OCI-LY1 (cell line): Measurements from ENCODE around the gene DIAPH2.

Source experiments
- H2AFZ ChIP-seq: fragments of 200-600 bp; sonication (generic), shearing (Covaris generic); 2 replicates; pipeline ENCODE4 v1.6.0; 2014; ENCODE audit warnings: antibody characterized with exemption, mild to moderate bottlenecking, low read length
- H3F3A ChIP-seq: fragments of 200-600 bp; sonication (generic), shearing (Covaris generic); 2 replicates; pipeline ENCODE4 v1.6.0; 2014; ENCODE audit warnings: mild to moderate bottlenecking, antibody characterized with exemption, low read length, moderate library complexity; ENCODE audit not compliant: insufficient read depth
- H3K27ac ChIP-seq: fragments of 200-600 bp; sonication (generic); 2 replicates; pipeline ENCODE4 v1.5.1; 2014; ENCODE audit warnings: low read length, mixed run types, mild to moderate bottlenecking, low read depth; ENCODE audit not compliant: poor library complexity, severe bottlenecking
- H3K27me3 ChIP-seq: fragments of 200-600 bp; sonication (generic); 2 replicates; pipeline ENCODE4 v1.6.0; 2014; ENCODE audit warnings: antibody characterized with exemption, mild to moderate bottlenecking, low read length, moderate library complexity; ENCODE audit not compliant: insufficient read depth
- H3K36me3 ChIP-seq: fragments of 200-600 bp; sonication (generic); 2 replicates; pipeline ENCODE4 v1.6.1; 2014; ENCODE audit warnings: mild to moderate bottlenecking, antibody characterized with exemption, low read length, moderate library complexity, mixed read lengths; ENCODE audit not compliant: insufficient read depth
- H3K4me1 ChIP-seq: fragments of 200-600 bp; sonication (generic); 2 replicates; pipeline ENCODE4 v1.5.1; 2014; ENCODE audit warnings: mild to moderate bottlenecking, low read length, moderate library complexity; ENCODE audit not compliant: insufficient read depth, severe bottlenecking
- H3K4me2 ChIP-seq: fragments of 200-600 bp; sonication (generic), shearing (Covaris generic); 2 replicates; pipeline ENCODE4 v1.6.1; 2014; ENCODE audit warnings: low read length
- H3K4me3 ChIP-seq: fragments of 200-600 bp; sonication (generic); 2 replicates; pipeline ENCODE4 v1.5.1; 2014; ENCODE audit warnings: low read length, low read depth, mild to moderate bottlenecking, mixed read lengths; ENCODE audit not compliant: poor library complexity, severe bottlenecking
- H3K79me2 ChIP-seq: fragments of 200-600 bp; shearing (Covaris generic); 2 replicates; pipeline ENCODE4 v1.6.1; 2016; ENCODE audit warnings: mixed run types, low read length, mixed read lengths; ENCODE audit not compliant: insufficient read depth
- H3K9ac ChIP-seq: fragments of 200-600 bp; sonication (generic), shearing (Covaris generic); 2 replicates; pipeline ENCODE4 v1.6.1; 2014; ENCODE audit warnings: mild to moderate bottlenecking, low read length, mixed read lengths
- H3K9me2 ChIP-seq: fragments of 200-600 bp; sonication (generic), shearing (Covaris generic); 2 replicates; pipeline ENCODE4 v1.6.1; 2014; ENCODE audit warnings: low read depth, mild to moderate bottlenecking, low read length, mixed read lengths
- H3K9me3 ChIP-seq: fragments of 200-600 bp; shearing (Covaris generic); 2 replicates; pipeline ENCODE4 v1.6.1; 2014; ENCODE audit warnings: low read length, mixed read lengths
- H4K20me1 ChIP-seq: fragments of 200-600 bp; sonication (generic), shearing (Covaris generic); 2 replicates; pipeline ENCODE4 v1.6.0; 2016; ENCODE audit warnings: mild to moderate bottlenecking, low read length; ENCODE audit not compliant: insufficient read depth
- CTCF ChIP-seq: fragments of 200-600 bp; sonication (generic), shearing (Covaris generic); IDR thresholded peaks from 2 replicates; pipeline ENCODE4 v1.5.1; 2017; ENCODE audit warnings: mild to moderate bottlenecking, antibody characterized with exemption, low read length, moderate library complexity, mixed read lengths
- EZH2 ChIP-seq: fragments of 200-600 bp; sonication (generic), shearing (Covaris generic); IDR thresholded peaks from 2 replicates; pipeline ENCODE4 v1.8.0; 2017; ENCODE audit warnings: borderline replicate concordance, mixed run types, mild to moderate bottlenecking, antibody characterized with exemption, low read length, moderate library complexity, mixed read lengths

DIAPH2 gene

GRCh38 chrX:97387004-97387403 is 702.4 kb downstream of the DIAPH2 start:
- Histone ChIP-seq H3K4me2 (no peak overlapping the region), H3K4me1 (no peaks in the 10 kb centered on the region), H3K79me2 (no peaks in the 10 kb centered on the region), H3K36me3 (no peaks in the 10 kb centered on the region), H3K9ac (no peak overlapping the region), H3K9me2 (no peaks in the 10 kb centered on the region), H3K27ac (no peak overlapping the region), H3K27me3 (no peaks in the 10 kb centered on the region), H4K20me1 (no peaks in the 10 kb centered on the region), H3K4me3 (no peak overlapping the region), H2AFZ (no peak overlapping the region), H3K9me3 (no peaks in the 10 kb centered on the region), H3F3A (no peaks in the 10 kb centered on the region)
- TF ChIP-seq CTCF, result no peak
- TF ChIP-seq EZH2, result no peak

- Histone ChIP-seq H3K9ac (no peak overlapping the region), H3K4me1 (no peaks in the 10 kb centered on the region), H3K79me2 (no peaks in the 10 kb centered on the region), H3F3A (no peaks in the 10 kb centered on the region), H3K36me3 (no peaks in the 10 kb centered on the region), H2AFZ (no peak overlapping the region), H3K9me2 (no peaks in the 10 kb centered on the region), H3K4me3 (no peak overlapping the region), H3K27me3 (no peaks in the 10 kb centered on the region), H3K9me3 (no peaks in the 10 kb centered on the region), H3K4me2 (no peak overlapping the region), H3K27ac (no peak overlapping the region), H4K20me1 (no peaks in the 10 kb centered on the region)
- no peak for TF ChIP-seq EZH2
- no peak for TF ChIP-seq CTCF
Measured at GRCh38 chrX:97389761-97390192, 705.1 kb downstream of the DIAPH2 start.

- no peaks in the 10 kb centered on the region for H3K9me3 ChIP-seq
- H3K79me2 ChIP-seq, result no peaks in the 10 kb centered on the region
- H3K27me3 ChIP-seq, result no peaks in the 10 kb centered on the region
- H3K4me1 ChIP-seq, result no peaks in the 10 kb centered on the region
- no peak overlapping the region for H3K27ac ChIP-seq
- H3K9me2 ChIP-seq, result no peaks in the 10 kb centered on the region
- no peak overlapping the region for H2AFZ ChIP-seq
- no peaks in the 10 kb centered on the region for H4K20me1 ChIP-seq
- no peak overlapping the region for H3K4me3 ChIP-seq
- H3K4me2 ChIP-seq, result no peak overlapping the region
- TF ChIP-seq EZH2 (no peak), CTCF (no peak)
- no peak overlapping the region for H3K9ac ChIP-seq
- no peaks in the 10 kb centered on the region for H3K36me3 ChIP-seq
- no peaks in the 10 kb centered on the region for H3F3A ChIP-seq
Measured at GRCh38 chrX:97397371-97397770, 712.7 kb downstream of the DIAPH2 start.
